ENCODE results near the gene ALKBH6. TPM values are rescaled to one million over a fixed set of nuclear protein-coding genes. Genes with fewer than 3 reads are reported as not detected.

ALKBH6 gene
- total and polyA plus RNA-seq, 2 experiments from 2014 or later, result 33.6 to 51.4 TPM

- H3K4me3 ChIP-seq, result no peak overlapping the region
- Mint-ChIP-seq H3K27me3 (ENCODE audit: insufficient read depth, low read depth, poor library complexity) (peaks cover 13% of the 10 kb centered on the region), H3K4me3 (no peak overlapping the region), H3K27ac (no peak overlapping the region), H3K9me3 (no peaks in the 10 kb centered on the region), H3K36me3 (ENCODE audit: low read depth) (peaks cover 45% of the 10 kb centered on the region), H3K4me1 (peaks cover 10% of the 10 kb centered on the region)
- no peak for TF ChIP-seq NANOG (IDR thresholded peaks at IDR 0.05; ENCODE audit: borderline replicate concordance)
- TF ChIP-seq POLR2AphosphoS5 (IDR thresholded peaks at IDR 0.05; ENCODE audit: low read depth), result no peak
- TF ChIP-seq REST (IDR thresholded peaks at IDR 0.05; ENCODE audit: unreplicated experiment), result no peak
- TF ChIP-seq STAT1 (IDR thresholded peaks at IDR 0.05; ENCODE audit: unreplicated experiment), result no peak
- TF ChIP-seq ZNF331 (CRISPR knock-in tag; IDR thresholded peaks at IDR 0.05; ENCODE audit: low read depth), result no peak
- TF ChIP-seq ETS1 (IDR thresholded peaks at IDR 0.05), result no peak
- no peak for TF ChIP-seq ZNF462 (CRISPR knock-in tag; IDR thresholded peaks at IDR 0.05)
- TF ChIP-seq CREB1 (CRISPR knock-in tag; IDR thresholded peaks at IDR 0.05; ENCODE audit: low read depth), result no peak
- no peak for TF ChIP-seq EZH2 (IDR thresholded peaks at IDR 0.05; ENCODE audit: low read depth, unreplicated experiment)
- no peak for TF ChIP-seq JUNB (IDR thresholded peaks at IDR 0.05; ENCODE audit: unreplicated experiment)
- no peak for TF ChIP-seq EZH2phosphoT487 (IDR thresholded peaks at IDR 0.05; ENCODE audit: unreplicated experiment)
- TF ChIP-seq ZNF114 (CRISPR knock-in tag; IDR thresholded peaks at IDR 0.05), result no peak
- TF ChIP-seq CTCF (conservative IDR thresholded peaks at IDR 0.05; ENCODE audit: low read depth in 2 of 2), result no peak
- H3K9me2 ChIP-seq (ENCODE audit: insufficient read depth), result no peaks in the 10 kb centered on the region
- ATAC-seq, result no peak
- H3K4me2 ChIP-seq, result no peak overlapping the region
- no peak overlapping the region for H2AFZ ChIP-seq
- no peaks in the 10 kb centered on the region for H3K27me3 ChIP-seq (ENCODE audit: insufficient read depth)
- H3F3A ChIP-seq (replicated peaks; ENCODE audit: low read depth), result 0 out of 2 replicates have a peak, but pooled peaks cover 26% of the 10 kb centered on the region
- peaks cover 24% of the 10 kb centered on the region for H3K36me3 ChIP-seq (ENCODE audit: insufficient read depth)
- DNase-seq (ENCODE audit: low spot score), result no peak
- no peak overlapping the region for H3K27ac ChIP-seq (ENCODE audit: low read depth)
- H3K79me2 ChIP-seq (replicated peaks; ENCODE audit: insufficient read depth), result peaks cover 41% of the 10 kb centered on the region
- peaks cover 14% of the 10 kb centered on the region; the same call in 1 of the 2 replicates for H3K4me1 ChIP-seq (ENCODE audit: insufficient read depth)
- peaks cover 37% of the 10 kb centered on the region for H4K20me1 ChIP-seq (replicated peaks; ENCODE audit: insufficient read depth)
Measured at GRCh38 chr19:36058481-36059179, 44.6 kb upstream of the ALKBH6 start.
